ENCODE results near the gene AFG3L2. TPM values are rescaled to one million over a fixed set of nuclear protein-coding genes. Genes with fewer than 3 reads are reported as not detected.
A peak's percentile ranks its signal among the peaks of the same experiment; 100 is the strongest.

The AFG3L2 gene
- total and polyA plus RNA-seq, 2 of the 13 experiments (the other 11 are each of a cell fraction or from before 2014, with no cell fraction given): 28.6 to 86.9 TPM

- Histone ChIP-seq H3K4me3 (replicated peaks in 1 of 3; ENCODE audit: insufficient read depth in 1 of 3, low read depth in 2 of 3, low read length in 3 of 3) (no peak overlapping the region), H3K9ac (ENCODE audit: insufficient read depth, low read depth, low read length) (no peak overlapping the region), H3K9me3 (ENCODE audit: low read length) (no peaks in the 10 kb centered on the region), H3K36me3 (replicated peaks in 1 of 2; ENCODE audit: control insufficient read depth in 1 of 2, insufficient read depth in 2 of 2, low read length in 2 of 2) (peaks cover 2 to 8% of the 10 kb centered on the region in 2 experiments; a peak in 4 of 5 replicates), H3K79me2 (ENCODE audit: insufficient read depth, low read length) (peaks cover 2% of the 10 kb centered on the region), H3K4me2 (ENCODE audit: low read depth, low read length) (no peak overlapping the region), H4K20me1 (ENCODE audit: insufficient read depth, low read length) (no peaks in the 10 kb centered on the region), H2AFZ (ENCODE audit: low read length) (no peak overlapping the region), H3K27me3 (ENCODE audit: control insufficient read depth in 1 of 2, insufficient read depth in 2 of 2, low read length in 2 of 2) (no peaks in the 10 kb centered on the region), H3K4me1 (ENCODE audit: insufficient read depth, low read length) (peaks cover 36% of the 10 kb centered on the region), H3K27ac (ENCODE audit: extremely low read length, insufficient read depth, low read length) (no peak overlapping the region)
- no peak for FAIRE-seq
- DNase-seq (ENCODE audit: low spot score): no peak
- in situ Hi-C loops (cut with HindIII; ENCODE audit: extremely low pct_ligation_motif_present, low pct_unique_long_range_greater_than_20kb) (no loop called here), intact Hi-C loops (cut with micrococcal nuclease; ENCODE audit: unreplicated experiment) (no loop called here)
- ChIA-PET POLR2A (interaction anchor here (1.0 kb wide), 2 partner anchors 30 to 46 kb away, joined by 3 read pairs; partner anchors contain the start of gene AFG3L2), CTCF (ENCODE audit: low intra/inter-chr PET ratio, low total read pairs) (interaction anchor here (1.4 to 2.2 kb wide), 2 partner anchors 32 to 237 kb away, joined by 4 to 5 read pairs; no protein-coding TSS in a partner anchor)
- WGBS (ENCODE audit: low lambda C conversion rate): 98% methylated on average over 7 of the region's 10 CpGs
- 0 out of 2 replicates have a peak, but pooled peaks have one; percentile 19 for TF ChIP-seq RBFOX2 (IDR thresholded peaks at IDR 0.05; ENCODE audit: low read depth, low read length)
- TF ChIP-seq AGO2 (optimal IDR thresholded peaks at IDR 0.05; ENCODE audit: low read depth, low read length): peak; percentile 49
- TF ChIP-seq ZNF713 (CRISPR knock-in tag; IDR thresholded peaks at IDR 0.05): no peak
- no TSS peak for BruUV-seq (replicated peaks)
- ATAC-seq: no peak
Observed at GRCh38 chr18:12423393-12423792, 46.4 kb upstream of the AFG3L2 start.

- in situ Hi-C loops (cut with HindIII; ENCODE audit: extremely low pct_ligation_motif_present, low pct_unique_long_range_greater_than_20kb): no loop called here
- POLR2A ChIA-PET: interaction anchor here (1.0 kb wide), 2 partner anchors 30 to 46 kb away, joined by 3 read pairs; partner anchors contain the start of gene AFG3L2
- TF ChIP-seq FOXC1 (CRISPR knock-in tag; IDR thresholded peaks at IDR 0.05; ENCODE audit: borderline replicate concordance) (no peak), PRDM4 (CRISPR knock-in tag; IDR thresholded peaks at IDR 0.05; ENCODE audit: borderline replicate concordance) (no peak), ZBTB33 (CRISPR knock-in tag; IDR thresholded peaks at IDR 0.05) (peak; percentile 52; the same call in 1 of the 2 replicates), TCF7L2 (IDR thresholded peaks at IDR 0.05; ENCODE audit: low read depth, low read length) (no peak), HIC2 (CRISPR knock-in tag; IDR thresholded peaks at IDR 0.05; ENCODE audit: low read depth) (peak; percentile 40; the same call in 1 of the 2 replicates), HNRNPL (IDR thresholded peaks at IDR 0.05; ENCODE audit: low read depth, low read length) (peak; percentile 82), TRIM22 (IDR thresholded peaks at IDR 0.05) (no peak)
Observed at GRCh38 chr18:12422936-12423335, 45.9 kb upstream of the AFG3L2 start.

More at GRCh38 chr18:12422936-12423335, 45.9 kb upstream of the AFG3L2 start:
- BruUV-seq (replicated peaks): no TSS peak
- H3K27ac ChIP-seq (ENCODE audit: extremely low read length, insufficient read depth, low read length): no peak overlapping the region
- H2AFZ ChIP-seq (ENCODE audit: low read length): no peak overlapping the region
- H3K27me3 ChIP-seq (ENCODE audit: control insufficient read depth in 1 of 2, insufficient read depth in 2 of 2, low read length in 2 of 2): no peaks in the 10 kb centered on the region
- FAIRE-seq (no peak), DNase-seq (ENCODE audit: low spot score) (peak; percentile 35), ATAC-seq (no peak)
- no peaks in the 10 kb centered on the region for H4K20me1 ChIP-seq (ENCODE audit: insufficient read depth, low read length)
- H3K4me2 ChIP-seq (ENCODE audit: low read depth, low read length): no peak overlapping the region
- peaks cover 2% of the 10 kb centered on the region for H3K79me2 ChIP-seq (ENCODE audit: insufficient read depth, low read length)
- intact Hi-C loops (cut with micrococcal nuclease; ENCODE audit: unreplicated experiment): no loop called here
- CTCF ChIA-PET (ENCODE audit: low intra/inter-chr PET ratio, low total read pairs): interaction anchor here (1.4 to 2.2 kb wide), 2 partner anchors 31 to 237 kb away, joined by 4 to 5 read pairs; no protein-coding TSS in a partner anchor
- peaks cover 0 to 5% of the 10 kb centered on the region in 2 experiments; a peak in 1 of 5 replicates for H3K36me3 ChIP-seq (replicated peaks in 1 of 2; ENCODE audit: control insufficient read depth in 1 of 2, insufficient read depth in 2 of 2, low read length in 2 of 2)
- WGBS (ENCODE audit: low lambda C conversion rate): 91% methylated on average over 8 of the region's 9 CpGs
- H3K4me3 ChIP-seq (replicated peaks in 1 of 3; ENCODE audit: insufficient read depth in 1 of 3, low read depth in 2 of 3, low read length in 3 of 3): no peak overlapping the region
- H3K9ac ChIP-seq (ENCODE audit: insufficient read depth, low read depth, low read length): no peak overlapping the region
- no peaks in the 10 kb centered on the region for H3K9me3 ChIP-seq (ENCODE audit: low read length)
- H3K4me1 ChIP-seq (ENCODE audit: insufficient read depth, low read length): peaks cover 40% of the 10 kb centered on the region

All from HepG2 (cell line).